Natural killer cell (primary cell): ENCODE measurements around the gene POLRMT. TPM values are rescaled to one million over a fixed set of nuclear protein-coding genes. Genes with fewer than 3 reads are reported as not detected.

Experiments
- ATAC-seq, 3 donors: fragments of 150-1000 bp in 2 of 3; fragments of 200-7000 bp in 1 of 3; cut with Tn5 transposase; 1 replicate in 1 of 3; 2 replicates in 2 of 3; pipeline ENCODE4 v1.10.0; 2021; ENCODE audit warnings: mild to moderate bottlenecking in 2 of 3, moderate library complexity in 2 of 3
- DNase-seq, 2 donors: peaks; one replicate each; pipeline versions ENCODE4 v3.0.0 to v3.0.0-alpha.2; 2013 to 2021; ENCODE audit warnings: mixed read lengths in 1 of 2
- H3K27ac ChIP-seq: one replicate; pipeline ENCODE4 v1.5.1; 2013; ENCODE audit warnings: mild to moderate bottlenecking, low read length
- H3K27me3 ChIP-seq: one replicate; pipeline ENCODE4 v1.6.1; 2013; ENCODE audit warnings: low read length; ENCODE audit not compliant: control insufficient read depth, insufficient read depth
- H3K36me3 ChIP-seq: one replicate; pipeline ENCODE4 v1.6.1; 2013; ENCODE audit warnings: low read length; ENCODE audit not compliant: control insufficient read depth, insufficient read depth
- H3K4me1 ChIP-seq: one replicate; pipeline ENCODE4 v1.6.1; 2013; ENCODE audit warnings: low read length; ENCODE audit not compliant: control insufficient read depth, insufficient read depth
- H3K4me3 ChIP-seq: one replicate; pipeline ENCODE4 v1.5.1; 2013; ENCODE audit warnings: low read length
- H3K9me3 ChIP-seq: one replicate; pipeline ENCODE4 v1.6.1; 2013; ENCODE audit warnings: low read length; ENCODE audit not compliant: control insufficient read depth, insufficient read depth
- H3K27ac Mint-ChIP-seq, 2 donors: one replicate each; pipeline ENCODE4 v1.8.0; 2022; ENCODE audit warnings: mild to moderate bottlenecking in 2 of 2, mixed read lengths in 2 of 2, moderate library complexity in 1 of 2
- H3K27me3 Mint-ChIP-seq, 2 donors: one replicate each; pipeline ENCODE4 v1.8.0; 2022; ENCODE audit warnings: low read depth in 2 of 2, mixed read lengths in 2 of 2
- H3K36me3 Mint-ChIP-seq: one replicate; pipeline ENCODE4 v1.8.0; 2022; ENCODE audit warnings: mixed read lengths
- H3K4me1 Mint-ChIP-seq, 2 donors: one replicate each; pipeline ENCODE4 v1.8.0; 2022; ENCODE audit warnings: mixed read lengths in 2 of 2
- H3K4me3 Mint-ChIP-seq: one replicate; pipeline ENCODE4 v1.8.0; 2022; ENCODE audit warnings: mild to moderate bottlenecking, moderate library complexity, mixed read lengths
- H3K9me3 Mint-ChIP-seq, 2 donors: one replicate each; pipeline ENCODE4 v1.8.0; 2022; ENCODE audit warnings: mixed read lengths in 2 of 2
- WGBS: methylation state at CpG from one replicate; pipeline ENCODE4 v1.1.7; 2013; ENCODE audit warnings: missing lambda C conversion rate; ENCODE audit not compliant: insufficient coverage; 5-methylcytosine and 5-hydroxymethylcytosine counted together
- intact Hi-C: fragments of 100-400 bp; cut with micrococcal nuclease; formaldehyde crosslinking; loops from one replicate; pipeline ENCODE4 v1.14.2; 2022
- total RNA-seq, 4 donors: library from RNA; stranded (reverse); fragments of 120-200 nt in 1 of 4; gene quantifications; one replicate each; pipeline versions ENCODE4 v1.2.3 to v1.2.4, GENCODE V29; 2013 to 2022
- TF ChIP-seq, protein P1 (sequence below): fragments of 200-600 bp; IDR thresholded peaks from one replicate; pipeline ENCODE4 v1.8.0; 2022; ENCODE audit warnings: antibody characterized with exemption

The POLRMT gene
- total RNA-seq, 3 donors from 2014 or later (not counting 1 experiment from before 2014, with no cell fraction given): 57.2 to 58.5 (median 57.6) TPM

DNA sequence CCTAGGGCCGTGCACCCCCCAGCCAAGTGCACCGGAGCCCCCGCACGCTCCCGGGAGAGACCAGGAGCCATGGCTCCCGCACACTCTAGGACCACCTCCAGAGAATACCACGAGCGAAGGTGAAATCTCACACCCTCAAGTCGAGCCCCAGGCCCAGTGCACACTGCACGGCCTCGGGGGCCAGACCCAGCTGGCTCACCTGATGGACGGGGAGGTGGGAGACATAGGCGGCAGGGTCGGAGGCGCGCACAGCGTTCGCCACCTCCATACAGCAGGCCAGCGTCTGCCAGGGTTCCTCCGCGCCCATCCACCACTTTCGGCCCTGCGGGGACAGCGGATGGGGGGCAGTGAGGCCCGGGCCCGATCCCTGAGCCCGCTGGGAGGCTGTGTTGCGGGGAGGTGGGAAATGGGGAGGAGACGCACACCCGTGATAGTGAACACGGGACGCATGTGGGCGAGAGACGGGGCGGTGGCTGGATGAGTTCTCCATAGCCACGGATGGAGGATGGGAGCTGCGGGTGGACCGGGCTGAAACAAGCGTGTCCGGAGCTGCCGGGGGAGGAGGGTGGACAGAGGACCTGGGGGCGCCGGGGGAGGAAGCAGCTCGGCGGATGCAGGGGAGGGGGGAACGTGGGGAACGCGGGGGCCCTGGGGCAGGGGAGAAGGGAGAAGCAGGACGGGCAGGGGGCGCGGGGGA is 13.0 kb downstream of the POLRMT start:
- H3K27ac Mint-ChIP-seq: no peak overlapping the region
- intact Hi-C loops: no loop called here
- Histone ChIP-seq H3K4me3 (no peak overlapping the region), H3K4me1 (peaks cover 4% of the 10 kb centered on the region), H3K9me3 (no peaks in the 10 kb centered on the region), H3K36me3 (peaks cover 37% of the 10 kb centered on the region), H3K27me3 (no peaks in the 10 kb centered on the region), H3K27ac (no peak overlapping the region)
- H3K27me3 Mint-ChIP-seq: no peaks in the 10 kb centered on the region
- TF ChIP-seq, protein P1, sequence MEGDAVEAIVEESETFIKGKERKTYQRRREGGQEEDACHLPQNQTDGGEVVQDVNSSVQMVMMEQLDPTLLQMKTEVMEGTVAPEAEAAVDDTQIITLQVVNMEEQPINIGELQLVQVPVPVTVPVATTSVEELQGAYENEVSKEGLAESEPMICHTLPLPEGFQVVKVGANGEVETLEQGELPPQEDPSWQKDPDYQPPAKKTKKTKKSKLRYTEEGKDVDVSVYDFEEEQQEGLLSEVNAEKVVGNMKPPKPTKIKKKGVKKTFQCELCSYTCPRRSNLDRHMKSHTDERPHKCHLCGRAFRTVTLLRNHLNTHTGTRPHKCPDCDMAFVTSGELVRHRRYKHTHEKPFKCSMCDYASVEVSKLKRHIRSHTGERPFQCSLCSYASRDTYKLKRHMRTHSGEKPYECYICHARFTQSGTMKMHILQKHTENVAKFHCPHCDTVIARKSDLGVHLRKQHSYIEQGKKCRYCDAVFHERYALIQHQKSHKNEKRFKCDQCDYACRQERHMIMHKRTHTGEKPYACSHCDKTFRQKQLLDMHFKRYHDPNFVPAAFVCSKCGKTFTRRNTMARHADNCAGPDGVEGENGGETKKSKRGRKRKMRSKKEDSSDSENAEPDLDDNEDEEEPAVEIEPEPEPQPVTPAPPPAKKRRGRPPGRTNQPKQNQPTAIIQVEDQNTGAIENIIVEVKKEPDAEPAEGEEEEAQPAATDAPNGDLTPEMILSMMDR: no peak
- no peak overlapping the region for H3K4me3 Mint-ChIP-seq
- H3K4me1 Mint-ChIP-seq: no peaks in the 10 kb centered on the region
- DNase-seq: no peak
- H3K36me3 Mint-ChIP-seq: no peaks in the 10 kb centered on the region
- no peak for ATAC-seq
- H3K9me3 Mint-ChIP-seq: no peaks in the 10 kb centered on the region
- 97% methylated on average over 45 of the region's 51 CpGs for WGBS

DNA sequence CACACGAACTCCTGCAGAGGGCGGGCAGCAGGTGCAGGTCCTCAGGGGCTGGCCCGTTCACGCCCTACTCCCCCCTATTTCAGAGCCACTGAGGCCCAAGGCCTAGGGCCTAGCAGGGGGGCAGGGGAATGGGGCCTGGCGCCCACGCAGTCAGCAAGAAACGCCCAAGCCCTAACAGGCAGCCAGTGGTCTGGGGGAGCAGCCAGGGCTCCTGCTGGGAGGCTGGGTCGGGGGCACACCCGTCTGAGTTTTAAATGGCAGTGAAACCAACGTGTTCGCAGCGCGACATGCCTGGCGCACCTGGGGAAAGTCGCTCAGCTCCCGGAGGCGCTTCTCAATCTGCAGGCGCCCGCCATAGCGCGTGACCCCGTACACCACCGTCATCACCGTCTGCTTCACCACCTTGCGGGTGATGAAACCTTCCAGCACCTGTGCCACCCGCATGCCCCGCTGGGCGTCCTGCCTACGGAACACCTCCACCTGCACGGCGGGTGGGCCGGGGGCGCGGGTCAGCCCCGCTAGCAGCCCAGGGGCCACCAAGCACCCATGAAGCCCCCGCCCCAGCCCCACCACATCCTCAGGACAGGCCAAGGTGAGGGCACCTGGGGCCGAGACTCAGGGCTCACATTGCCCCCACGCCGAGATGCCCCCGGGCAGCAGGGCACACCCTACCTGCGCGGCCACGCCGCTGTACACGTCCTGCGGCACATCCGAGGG is 13.9 kb downstream of the POLRMT start:
- Mint-ChIP-seq H3K36me3 (no peaks in the 10 kb centered on the region), H3K9me3 (no peaks in the 10 kb centered on the region), H3K27ac (no peak overlapping the region), H3K27me3 (peaks cover 0 to 3% of the 10 kb centered on the region in 2 donors), H3K4me3 (no peak overlapping the region), H3K4me1 (no peaks in the 10 kb centered on the region)
- TF ChIP-seq, protein P1: no peak
- Histone ChIP-seq H3K36me3 (peaks cover 31% of the 10 kb centered on the region), H3K4me3 (no peak overlapping the region), H3K4me1 (peaks cover 4% of the 10 kb centered on the region), H3K27ac (no peak overlapping the region), H3K9me3 (no peaks in the 10 kb centered on the region), H3K27me3 (no peaks in the 10 kb centered on the region)
- ATAC-seq (no peak), DNase-seq (no peak)
- WGBS: 96% methylated on average over 47 of the region's 47 CpGs
- intact Hi-C loops: no loop called here

DNA sequence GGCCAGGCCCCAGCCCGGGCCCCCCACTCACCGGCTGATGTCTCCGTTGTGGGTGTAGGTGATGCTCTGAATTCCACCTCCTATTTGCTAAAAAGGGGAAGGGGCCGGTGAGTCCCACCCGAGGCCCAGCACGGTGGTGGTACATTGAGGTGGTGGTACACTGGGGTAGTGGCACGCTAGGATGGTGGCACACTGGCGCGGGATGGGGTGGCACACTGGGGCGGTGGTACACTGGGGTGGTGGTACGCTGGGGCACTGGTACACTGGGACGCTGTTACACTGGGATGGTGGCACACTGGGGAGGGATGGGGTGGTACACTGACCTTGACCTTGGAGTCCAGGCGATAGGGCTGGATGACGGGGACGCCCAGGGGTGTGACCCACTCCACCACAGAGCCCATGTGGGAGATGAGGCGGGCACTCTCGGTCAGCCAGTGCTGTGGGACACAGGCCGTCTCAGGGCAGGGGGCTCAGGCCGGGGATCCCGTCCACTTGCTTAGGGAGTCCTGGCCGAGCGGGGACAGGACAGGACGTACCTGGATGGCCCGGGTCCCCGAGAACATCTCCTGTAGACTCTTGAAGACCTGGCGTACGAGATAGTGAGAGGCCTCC is 14.6 kb downstream of the POLRMT start:
- DNase-seq (no peak), ATAC-seq (no peak)
- Mint-ChIP-seq H3K27ac (no peak overlapping the region), H3K27me3 (peaks cover 3 to 7% of the 10 kb centered on the region in 2 donors), H3K36me3 (no peaks in the 10 kb centered on the region), H3K4me1 (no peaks in the 10 kb centered on the region), H3K4me3 (no peak overlapping the region), H3K9me3 (no peaks in the 10 kb centered on the region)
- H3K4me1 ChIP-seq: peaks cover 4% of the 10 kb centered on the region
- no peaks in the 10 kb centered on the region for H3K9me3 ChIP-seq
- peaks cover 27% of the 10 kb centered on the region for H3K36me3 ChIP-seq
- no peak overlapping the region for H3K4me3 ChIP-seq
- H3K27ac ChIP-seq: no peak overlapping the region
- intact Hi-C loops: no loop called here
- H3K27me3 ChIP-seq: no peaks in the 10 kb centered on the region
- TF ChIP-seq, protein P1: no peak
- 98% methylated on average over 27 of the region's 27 CpGs for WGBS
